Measurements from ENCODE around the gene SST.

SST gene

DNA sequence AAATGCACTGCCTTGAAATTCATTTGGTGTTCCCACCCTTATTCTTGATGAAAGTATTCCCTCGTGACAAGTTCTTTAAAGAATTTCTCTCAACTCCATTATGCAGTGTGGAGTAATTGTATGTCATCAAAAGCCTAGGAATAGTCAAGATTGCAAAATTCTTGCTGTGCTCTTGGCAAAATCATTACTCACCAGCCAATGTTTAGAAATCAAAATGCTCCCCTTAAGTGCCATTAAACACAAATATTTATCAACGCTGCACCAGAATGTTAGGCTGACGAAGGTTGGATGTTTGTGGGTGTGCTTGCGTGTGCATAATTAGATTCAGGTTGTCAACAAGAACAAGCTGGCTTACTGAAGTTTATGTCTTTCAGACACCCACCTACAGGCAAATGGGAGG, 40.5 kb downstream of the SST start:
- no peak for DNase-seq (ENCODE audit: low spot score)

GRCh38 chr3:187628169-187628568, 42.0 kb downstream of the SST start:
- DNase-seq (ENCODE audit: low spot score) = no peak

DNA sequence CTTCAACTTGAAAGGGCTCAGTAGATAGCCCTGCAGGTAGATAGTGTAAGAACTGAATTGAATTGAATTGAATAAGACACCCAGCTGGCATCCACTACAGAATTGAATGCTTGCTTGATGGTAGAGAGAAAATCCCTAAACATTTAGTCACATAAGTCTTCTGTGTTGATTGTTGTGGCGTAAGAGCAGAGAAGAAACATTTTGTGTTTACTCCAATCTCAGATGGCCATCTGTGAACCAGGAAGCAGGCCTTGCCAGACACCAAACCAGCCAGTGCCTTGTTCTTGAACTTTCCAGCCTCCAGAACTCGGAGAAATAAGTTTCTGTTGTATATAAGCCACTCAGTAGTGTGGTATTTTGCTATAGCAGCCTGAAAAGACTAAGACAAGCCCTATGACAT, 43.6 kb downstream of the SST start:
- no peak for DNase-seq (ENCODE audit: low spot score)

GRCh38 chr3:187624588-187624987, 45.6 kb downstream of the SST start:
- DNase-seq (ENCODE audit: low spot score) = no peak

GRCh38 chr3:187623285-187623814, 46.8 kb downstream of the SST start:
- DNase-seq (ENCODE audit: low spot score) = no peak

DNA sequence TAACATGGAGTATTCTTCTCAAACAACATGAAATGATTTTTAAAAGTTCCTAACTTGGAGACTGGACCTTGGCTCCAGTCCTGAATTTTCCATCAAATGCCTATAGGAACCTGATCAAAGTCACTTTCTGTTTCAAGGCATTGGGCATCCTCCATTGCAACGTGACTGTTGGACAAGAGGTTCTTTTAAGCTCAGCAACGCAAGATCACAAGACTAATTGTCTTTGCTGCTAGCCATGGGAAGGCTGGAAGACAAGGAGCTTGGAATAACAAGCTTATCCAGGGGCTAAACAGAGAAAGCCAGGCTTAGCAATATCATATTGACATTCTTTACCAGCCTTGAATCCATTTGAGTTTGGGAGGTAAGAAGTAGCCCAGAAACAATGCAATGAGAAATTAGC, 48.3 kb downstream of the SST start:
- DNase-seq (ENCODE audit: low spot score) = no peak

GRCh38 chr3:187619461-187619860, 50.7 kb downstream of the SST start:
- no peak for DNase-seq (ENCODE audit: low spot score)

All from kidney capillary endothelial cell (primary cell).